GM21528 (cell line): Measurements from ENCODE around the gene UBL5.

Source experiments
- ATAC-seq: cut with Tn5 transposase; IDR thresholded peaks from one replicate; pipeline ENCODE4 v1.9.1; 2021; ENCODE audit warnings: mild to moderate bottlenecking, moderate library complexity; ENCODE audit not compliant: unreplicated experiment, low FRiP score

Gene UBL5

DNA sequence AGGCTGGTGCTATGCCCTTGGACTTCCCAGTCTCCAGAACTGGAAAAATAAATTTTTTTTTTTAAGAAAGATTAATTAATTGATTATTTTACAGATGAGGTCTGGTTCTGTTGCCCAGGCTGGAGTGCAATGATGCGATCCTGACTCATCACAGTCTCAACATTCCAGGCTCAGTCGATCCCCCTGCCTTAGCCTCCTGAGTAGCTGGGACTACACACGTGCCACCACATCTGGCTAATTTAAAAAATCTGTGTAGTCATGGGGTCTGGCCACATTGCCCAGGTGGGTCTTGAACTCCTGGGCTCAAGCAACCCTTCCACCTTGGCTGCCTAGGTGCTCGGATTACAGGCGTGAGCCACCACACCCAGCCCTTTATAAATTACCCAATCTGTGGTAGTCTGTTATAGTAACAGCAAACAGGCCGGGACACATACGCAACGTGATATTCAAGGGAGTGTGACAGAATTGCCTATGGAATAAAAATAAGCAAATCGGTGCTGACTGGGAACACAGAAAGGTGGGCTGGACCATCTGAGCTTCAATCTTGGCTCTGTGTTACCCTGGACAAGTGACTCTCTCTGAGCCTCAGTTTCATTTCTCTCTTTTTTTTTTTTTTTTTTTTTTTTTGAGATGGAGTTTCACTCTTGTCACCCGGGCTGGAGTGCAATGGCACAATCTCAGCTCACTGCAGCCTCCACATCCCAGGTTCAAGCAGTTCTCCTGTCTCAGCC, 50.2 kb downstream of the UBL5 start:
- ATAC-seq, result no peak

DNA sequence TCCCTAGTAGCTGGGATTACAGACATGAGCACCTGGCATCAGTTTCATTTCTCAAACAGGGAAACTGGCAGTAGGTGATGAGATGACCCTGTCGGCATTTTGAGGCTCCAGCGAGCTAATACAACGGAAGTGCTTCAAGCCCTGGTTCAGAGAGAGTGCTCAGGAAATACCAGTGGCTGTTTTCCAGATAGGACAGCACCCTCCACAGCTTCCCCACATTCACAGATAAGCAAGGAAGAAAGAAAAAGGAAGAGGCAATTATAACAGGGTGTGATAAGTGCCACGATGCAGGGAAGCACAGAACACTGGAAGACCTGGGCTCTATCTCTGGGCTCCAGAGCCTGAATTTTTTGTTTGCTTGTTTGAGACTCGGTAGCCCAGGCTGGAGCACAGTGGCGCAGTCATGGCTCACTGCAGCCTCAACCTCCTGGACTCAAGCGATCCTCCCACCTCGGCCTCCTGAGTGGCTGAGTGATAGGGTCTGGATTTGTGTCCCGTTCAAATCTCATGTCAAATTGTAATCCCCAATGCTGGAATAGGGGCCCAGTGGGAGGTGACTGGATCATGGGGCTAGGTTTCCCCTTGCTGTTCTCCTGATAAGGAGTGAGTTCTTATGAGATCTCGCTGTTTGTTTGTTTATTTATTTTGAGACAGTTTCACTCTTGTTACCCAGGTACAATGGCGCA, 50.9 kb downstream of the UBL5 start:
- ATAC-seq, result no peak
